Measurements from ENCODE around the gene ATP6AP2. TPM values are rescaled to one million over a fixed set of nuclear protein-coding genes. Genes with fewer than 3 reads are reported as not detected.
"Not testable (repeated sequence)": the region's sequence is repeated elsewhere in the genome, so short reads cannot be mapped to it uniquely, and the experiment has no call there.

ATP6AP2 gene
- total RNA-seq, 4 donors from 2014 or later: 213 to 287 (median 270) TPM

DNA sequence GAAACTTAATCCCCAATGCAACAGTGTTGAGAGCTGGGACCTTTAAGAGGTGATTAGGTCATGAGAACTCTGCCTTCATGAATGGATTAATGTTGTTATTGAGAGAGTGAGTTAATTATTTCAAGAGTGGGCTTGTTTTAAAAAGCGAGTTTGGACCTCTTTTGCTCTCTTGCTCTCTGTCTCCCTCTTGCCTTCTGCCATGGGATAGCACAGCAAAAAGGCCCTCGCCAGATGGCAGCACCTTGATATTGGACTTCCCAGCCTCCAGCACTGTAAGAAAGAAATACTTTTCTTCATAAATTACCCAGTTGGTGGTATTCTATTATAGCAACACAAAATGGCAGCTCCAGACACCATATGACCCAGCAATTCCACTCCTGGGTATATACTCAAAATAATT is 7.0 kb upstream of the ATP6AP2 start:
- Histone ChIP-seq H3K36me3 (no peaks in the 10 kb centered on the region), H3K27ac (no peak overlapping the region), H3K4me1 (no peaks in the 10 kb centered on the region), H3K9me3 (no peaks in the 10 kb centered on the region), H3K27me3 (no peaks in the 10 kb centered on the region), H3K4me3 (replicated peaks in 1 of 3) (no peak overlapping the region)
- DNase-seq: no peak
- TF ChIP-seq, protein P1, sequence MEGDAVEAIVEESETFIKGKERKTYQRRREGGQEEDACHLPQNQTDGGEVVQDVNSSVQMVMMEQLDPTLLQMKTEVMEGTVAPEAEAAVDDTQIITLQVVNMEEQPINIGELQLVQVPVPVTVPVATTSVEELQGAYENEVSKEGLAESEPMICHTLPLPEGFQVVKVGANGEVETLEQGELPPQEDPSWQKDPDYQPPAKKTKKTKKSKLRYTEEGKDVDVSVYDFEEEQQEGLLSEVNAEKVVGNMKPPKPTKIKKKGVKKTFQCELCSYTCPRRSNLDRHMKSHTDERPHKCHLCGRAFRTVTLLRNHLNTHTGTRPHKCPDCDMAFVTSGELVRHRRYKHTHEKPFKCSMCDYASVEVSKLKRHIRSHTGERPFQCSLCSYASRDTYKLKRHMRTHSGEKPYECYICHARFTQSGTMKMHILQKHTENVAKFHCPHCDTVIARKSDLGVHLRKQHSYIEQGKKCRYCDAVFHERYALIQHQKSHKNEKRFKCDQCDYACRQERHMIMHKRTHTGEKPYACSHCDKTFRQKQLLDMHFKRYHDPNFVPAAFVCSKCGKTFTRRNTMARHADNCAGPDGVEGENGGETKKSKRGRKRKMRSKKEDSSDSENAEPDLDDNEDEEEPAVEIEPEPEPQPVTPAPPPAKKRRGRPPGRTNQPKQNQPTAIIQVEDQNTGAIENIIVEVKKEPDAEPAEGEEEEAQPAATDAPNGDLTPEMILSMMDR (IDR thresholded peaks at IDR 0.05): peak in 3 of 6 experiments; percentile 15 to 29 (median 24)
- TF ChIP-seq POLR2A (IDR thresholded peaks at IDR 0.05): no peak
- intact Hi-C loops (cut with DNase I): no loop called here
- 47 to 65% methylated on average over 2 of the region's 2 CpGs for WGBS, 2 donors

DNA sequence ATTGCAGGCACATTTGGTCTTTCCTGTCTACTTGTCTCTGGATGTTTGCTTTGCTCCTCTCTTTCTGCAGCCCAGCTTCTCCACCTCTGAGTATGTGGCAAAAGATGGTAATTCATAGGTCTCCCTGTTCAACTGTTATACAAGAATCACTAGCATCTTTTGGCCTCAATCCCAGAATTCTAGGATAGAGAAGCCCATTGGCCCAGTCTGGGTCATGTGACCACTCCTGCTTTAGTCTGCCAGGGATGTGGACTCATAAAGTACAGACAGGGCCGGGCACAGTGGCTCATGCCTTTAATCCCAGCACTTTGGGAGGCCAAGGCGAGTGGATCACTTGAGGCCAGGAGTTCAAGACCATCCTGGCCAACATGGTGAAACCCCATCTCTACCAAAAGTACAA is 5.4 kb upstream of the ATP6AP2 start:
- intact Hi-C loops (cut with DNase I); H3K4me1 ChIP-seq: not testable (repeated sequence)
- no CpG with 5 or more reads among the region's 2 CpGs for WGBS, 2 donors

DNA sequence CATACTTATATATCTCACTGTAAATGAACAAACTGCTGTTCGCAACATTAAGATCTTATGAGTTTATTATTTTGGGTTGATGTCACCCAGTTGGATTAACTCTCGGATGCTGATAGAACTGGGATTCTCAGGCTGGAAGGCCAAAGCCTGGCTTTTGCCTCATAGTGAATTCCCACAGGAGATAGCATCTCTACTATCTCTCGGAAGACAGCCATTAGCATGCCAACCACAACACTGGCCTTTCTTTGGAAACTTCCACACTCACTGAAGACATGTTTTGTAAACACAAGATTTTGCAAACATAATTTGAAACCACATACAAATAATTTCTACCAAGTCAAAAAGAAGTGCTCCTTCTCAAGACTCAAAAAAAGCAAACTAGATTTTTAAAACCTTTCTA is 4.5 kb upstream of the ATP6AP2 start:
- no peak overlapping the region for H3K4me3 ChIP-seq (replicated peaks in 1 of 3)
- intact Hi-C loops (cut with DNase I): no loop called here
- no peaks in the 10 kb centered on the region for H3K36me3 ChIP-seq
- no peaks in the 10 kb centered on the region for H3K4me1 ChIP-seq
- H3K9me3 ChIP-seq: no peaks in the 10 kb centered on the region
- H3K27me3 ChIP-seq: no peaks in the 10 kb centered on the region
- 91 to 96% methylated on average over 3 of the region's 3 CpGs for WGBS, 2 donors
- no peak for DNase-seq
- no peak for TF ChIP-seq POLR2A (IDR thresholded peaks at IDR 0.05)
- TF ChIP-seq, protein P1 (IDR thresholded peaks at IDR 0.05): no peak
- no peak overlapping the region for H3K27ac ChIP-seq

More for the DNA sequence above, 5.4 kb upstream of the ATP6AP2 start:
- not testable (repeated sequence) for H3K27ac ChIP-seq; H3K4me3 ChIP-seq (replicated peaks in 1 of 3); H3K36me3 ChIP-seq; H3K9me3 ChIP-seq; H3K27me3 ChIP-seq
- peak; percentile 32 to 37 for DNase-seq

DNA sequence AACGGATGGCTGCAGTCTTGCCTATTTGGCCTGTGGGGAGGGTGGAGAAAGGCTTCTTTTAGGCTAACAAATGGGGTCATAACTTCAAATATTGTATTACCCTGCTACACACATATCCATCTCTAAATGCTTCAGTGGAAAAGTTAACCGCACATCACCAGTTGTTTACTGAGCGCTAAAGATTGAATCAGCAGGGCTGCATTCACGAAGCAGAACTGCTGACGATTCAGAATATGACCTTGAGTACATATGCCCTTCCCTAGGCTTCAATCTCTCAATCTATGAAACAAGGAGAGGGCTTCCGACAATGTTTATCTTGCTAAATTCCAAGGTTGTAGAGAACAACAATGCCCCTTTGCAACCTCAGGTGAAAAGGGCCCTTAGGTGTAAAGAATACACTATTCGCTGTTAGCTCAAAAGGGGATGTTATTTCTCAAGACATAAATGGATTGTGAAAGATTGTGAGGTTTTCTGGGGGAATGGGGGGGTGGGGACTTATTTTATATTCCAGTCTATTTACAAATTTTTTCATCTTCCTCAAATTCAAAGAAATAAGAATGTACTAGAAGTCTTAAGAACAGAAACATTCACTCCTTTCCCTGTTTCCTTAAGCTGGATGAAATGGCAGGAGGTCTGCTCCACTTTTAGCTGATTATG is 2.6 kb upstream of the ATP6AP2 start:
- intact Hi-C loops (cut with DNase I): no loop called here
- peak overlapping the region; percentile 22 to 61 (median 24) for H3K27ac ChIP-seq
- H3K4me1 ChIP-seq: peaks cover 0 to 7% of the 10 kb centered on the region in 2 donors
- DNase-seq: no peak
- no peak overlapping the region for H3K4me3 ChIP-seq (replicated peaks in 1 of 3)
- TF ChIP-seq POLR2A (IDR thresholded peaks at IDR 0.05): no peak
- no peaks in the 10 kb centered on the region for H3K27me3 ChIP-seq
- H3K36me3 ChIP-seq: no peaks in the 10 kb centered on the region
- H3K9me3 ChIP-seq: no peaks in the 10 kb centered on the region
- WGBS, 2 donors: 42 to 51% methylated on average over 6 to 7 of the region's 7 CpGs

DNA sequence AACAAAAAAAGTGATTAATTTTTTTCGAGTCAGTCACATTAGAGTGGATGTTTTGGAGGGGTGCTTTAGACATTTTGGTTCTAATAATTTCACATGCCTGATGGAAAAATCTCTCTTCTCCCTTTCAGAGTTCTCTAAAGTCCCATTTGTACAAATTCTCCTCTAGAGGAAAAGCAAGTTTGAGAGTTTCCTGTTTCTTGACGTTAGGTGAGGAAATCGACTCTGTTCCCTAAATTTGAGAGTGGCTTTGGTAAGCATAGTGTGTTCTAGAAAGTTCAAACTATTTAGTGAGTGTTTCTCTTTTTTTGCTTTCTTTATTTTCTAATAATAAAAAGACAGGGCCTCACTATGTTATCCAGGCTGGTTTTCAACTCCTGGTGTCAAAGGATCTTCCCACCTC is 1.6 kb upstream of the ATP6AP2 start:
- 69 to 72% methylated on average over 3 of the region's 3 CpGs for WGBS, 2 donors
- intact Hi-C loops (cut with DNase I): no loop called here

DNA sequence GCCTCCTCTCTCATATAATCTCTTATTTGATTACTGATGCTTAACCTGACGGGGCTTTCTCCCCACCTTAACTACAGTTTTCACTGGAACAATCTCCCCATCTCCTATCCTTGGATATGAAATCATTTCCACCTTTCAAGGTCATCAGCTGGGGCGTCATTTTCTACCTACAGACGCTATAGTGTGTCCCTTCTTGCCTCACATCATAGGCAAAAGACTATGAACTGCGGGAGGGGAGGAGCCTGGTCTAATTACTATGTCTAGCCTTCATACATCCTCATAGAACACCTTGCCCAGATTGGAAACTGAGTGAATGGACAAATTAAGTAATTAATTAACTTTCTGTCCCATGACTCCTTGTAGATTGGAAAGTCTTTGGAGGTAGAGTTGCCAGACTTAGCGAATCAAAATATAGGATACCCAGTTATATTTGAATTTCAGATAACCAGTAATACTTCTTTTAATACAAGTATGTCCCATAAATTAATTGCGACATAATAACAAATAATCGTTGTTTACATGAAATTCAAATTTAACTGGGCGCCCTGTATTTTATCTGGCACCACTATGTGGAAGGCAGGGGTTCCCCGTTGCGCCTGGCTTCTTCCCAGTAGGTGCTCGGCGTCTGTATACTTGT is 752 bp upstream of the ATP6AP2 start:
- peaks cover 0 to 7% of the 10 kb centered on the region in 2 donors for H3K4me1 ChIP-seq
- intact Hi-C loops (cut with DNase I): no loop called here
- WGBS, 2 donors: 13 to 19% methylated on average over 11 to 12 of the region's 12 CpGs
- H3K4me3 ChIP-seq (replicated peaks in 1 of 3): peak overlapping the region in 2 of 3 donors; percentile 62 to 70
- TF ChIP-seq, protein P1 (IDR thresholded peaks at IDR 0.05): no peak
- no peak for TF ChIP-seq POLR2A (IDR thresholded peaks at IDR 0.05)
- no peak for DNase-seq
- H3K9me3 ChIP-seq: no peaks in the 10 kb centered on the region
- no peaks in the 10 kb centered on the region for H3K27me3 ChIP-seq
- H3K36me3 ChIP-seq: no peaks in the 10 kb centered on the region
- H3K27ac ChIP-seq: peak overlapping the region; percentile 34 to 84 (median 76)

More for the DNA sequence above, 1.6 kb upstream of the ATP6AP2 start:
- Histone ChIP-seq H3K4me3 (replicated peaks in 1 of 3) (no peak overlapping the region), H3K9me3 (no peaks in the 10 kb centered on the region), H3K27me3 (no peaks in the 10 kb centered on the region), H3K27ac (peak overlapping the region in 1 of 3 donors; percentile 61), H3K4me1 (peaks cover 0 to 7% of the 10 kb centered on the region in 2 donors), H3K36me3 (no peaks in the 10 kb centered on the region)
- no peak for TF ChIP-seq POLR2A (IDR thresholded peaks at IDR 0.05)
- no peak for DNase-seq

All from thyroid gland (tissue), 4 donors.